Mammary epithelial cell (primary cell): ENCODE measurements around the gene ALDH4A1.

ENCODE experiments used
- CTCF ChIP-seq, 2 donors: IDR thresholded peaks in 1 of 2; conservative IDR thresholded peaks in 1 of 2; 2 replicates each; pipeline ENCODE4 v1.5.1; 2011 to 2012; ENCODE audit warnings: inconsistent platforms in 2 of 2, low read length in 2 of 2, mild to moderate bottlenecking in 2 of 2, control low read depth in 1 of 2, low read depth in 1 of 2; ENCODE audit not compliant: insufficient read depth in 1 of 2; ENCODE audit errors: extremely low read depth in 1 of 2
- EZH2 ChIP-seq: IDR thresholded peaks from 2 replicates; pipeline ENCODE4 v1.6.1; 2012; ENCODE audit warnings: low read length, inconsistent platforms, borderline replicate concordance

- peak in 1 of 2 donors; percentile 4 for TF ChIP-seq CTCF (conservative IDR thresholded peaks at IDR 0.05 in 1 of 2, IDR thresholded peaks at IDR 0.05 in 1 of 2; ENCODE audit: extremely low read depth in 1 of 2, insufficient read depth in 1 of 2, low read depth in 1 of 2, low read length in 2 of 2)
- no peak for TF ChIP-seq EZH2
Observed at GRCh38 chr1:18921516-18922251, 19.3 kb upstream of the ALDH4A1 start.
